Stimulated activated CD4-positive, alpha-beta T cell treated with anti-CD3 and anti-CD28 coated beads, Interleukin-1b, Interleukin-23, amount 100 ng/mL, for 4 hours (primary cell): Measurements from ENCODE around the gene RASAL3.

Experiments used
- DNase-seq, 2 donors: peaks; one replicate each; pipeline ENCODE4 v3.0.0-alpha.2; 2020; ENCODE audit warnings: low read depth in 2 of 2

RASAL3 gene

DNA sequence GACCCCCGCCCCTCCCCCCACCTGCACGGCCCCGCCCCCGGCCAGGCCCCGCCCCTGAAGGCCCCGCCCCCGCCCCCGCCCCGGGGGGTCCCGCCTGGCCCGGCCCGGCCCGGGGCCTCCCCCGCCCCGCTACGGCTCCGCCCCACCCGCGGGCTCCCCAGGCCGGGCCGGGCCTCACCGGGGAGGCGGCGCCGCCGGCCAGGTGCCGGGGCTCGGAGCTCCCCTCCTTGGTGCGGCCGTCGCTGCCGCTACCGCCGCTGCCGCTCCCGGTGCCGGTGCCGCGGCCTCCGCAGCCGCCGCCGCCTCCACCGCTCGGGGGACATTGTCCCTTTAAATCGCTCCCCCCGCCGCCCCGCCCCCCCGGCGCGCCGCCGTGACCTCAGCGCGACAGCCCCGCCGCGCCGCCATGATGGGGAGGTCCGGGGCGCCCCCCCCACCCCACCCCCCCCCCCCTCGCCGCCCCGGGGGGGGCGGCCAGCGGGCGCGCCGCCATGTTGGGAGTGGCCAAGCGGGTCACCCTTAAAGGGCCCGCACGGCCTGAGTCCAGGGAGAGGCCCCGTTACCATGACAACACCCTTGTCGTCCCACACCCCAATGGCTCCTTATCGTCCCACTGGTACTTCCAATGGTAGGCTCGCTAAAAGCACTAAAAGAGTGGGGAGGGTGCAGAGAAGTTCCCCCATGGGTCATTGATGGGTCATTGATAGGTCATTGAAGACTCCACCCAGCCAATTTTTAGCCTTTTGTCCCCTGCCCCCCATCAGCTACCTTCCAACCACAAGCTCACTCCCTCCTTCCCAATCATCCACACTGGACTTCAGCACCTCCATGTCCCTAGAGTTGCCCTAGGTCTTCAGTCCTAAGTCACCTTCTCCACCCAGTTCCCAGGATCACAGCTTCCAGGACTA, 14.5 kb downstream of the RASAL3 start, which contains the start of gene WIZ:
Gene WIZ, minus strand, starts transcription at position 337 of the 908 bp plus-strand sequence. CDS start 1,649 bp downstream, outside the sequence.
- DNase-seq = peak; percentile 72 to 87

- DNase-seq = no peak
Observed at GRCh38 chr19:15448778-15449619, 15.3 kb downstream of the RASAL3 start.

GRCh38 chr19:15448044-15448777, 16.1 kb downstream of the RASAL3 start:
- DNase-seq = no peak

DNA sequence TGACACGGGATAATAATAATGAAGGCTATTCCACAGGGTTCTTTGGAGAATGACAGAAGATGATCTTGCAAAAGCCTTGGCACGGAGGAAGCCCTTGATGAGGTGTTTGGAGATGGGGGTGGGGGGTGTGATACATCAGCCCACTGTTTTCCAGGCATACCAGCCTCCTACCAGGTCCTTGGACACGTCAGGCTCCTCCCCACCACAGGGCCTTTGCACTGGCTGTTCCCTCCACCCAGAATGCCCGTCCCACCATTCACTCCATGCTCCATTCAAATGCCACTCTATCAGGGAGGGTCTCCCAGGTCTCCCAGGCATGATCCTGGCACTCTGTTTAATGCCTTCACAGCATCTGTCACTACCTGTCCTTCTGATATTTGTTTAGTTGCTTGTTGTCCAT, 17.3 kb downstream of the RASAL3 start:
- DNase-seq = no peak

DNA sequence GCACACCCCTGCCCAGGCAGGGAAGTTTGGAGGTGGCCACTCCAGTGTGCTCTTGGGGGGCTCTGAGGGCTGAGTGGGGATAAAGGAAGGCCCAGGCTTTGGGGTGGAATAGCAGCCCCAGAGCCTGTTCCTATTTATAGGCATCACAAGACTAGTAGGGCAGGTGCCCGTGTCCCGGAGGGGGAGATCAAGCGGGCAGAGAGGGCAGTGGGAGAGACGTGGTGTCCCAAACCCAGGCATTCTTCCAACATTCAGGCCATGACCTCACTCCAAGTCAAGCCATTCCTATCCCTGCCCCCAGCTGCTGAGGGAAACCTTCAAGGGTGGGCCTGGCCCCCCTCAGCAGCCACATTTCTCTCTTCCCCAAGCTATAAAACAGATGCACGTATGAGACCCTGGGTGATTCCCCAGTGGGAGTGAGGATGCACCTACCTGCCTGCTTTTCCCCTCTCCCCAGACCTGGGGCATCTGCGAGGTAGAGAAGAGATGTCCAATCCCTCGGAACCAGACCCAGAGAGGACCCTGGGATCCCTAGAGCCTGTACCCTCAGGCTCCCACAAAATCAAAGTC, 18.5 kb downstream of the RASAL3 start:
- DNase-seq = no peak

DNA sequence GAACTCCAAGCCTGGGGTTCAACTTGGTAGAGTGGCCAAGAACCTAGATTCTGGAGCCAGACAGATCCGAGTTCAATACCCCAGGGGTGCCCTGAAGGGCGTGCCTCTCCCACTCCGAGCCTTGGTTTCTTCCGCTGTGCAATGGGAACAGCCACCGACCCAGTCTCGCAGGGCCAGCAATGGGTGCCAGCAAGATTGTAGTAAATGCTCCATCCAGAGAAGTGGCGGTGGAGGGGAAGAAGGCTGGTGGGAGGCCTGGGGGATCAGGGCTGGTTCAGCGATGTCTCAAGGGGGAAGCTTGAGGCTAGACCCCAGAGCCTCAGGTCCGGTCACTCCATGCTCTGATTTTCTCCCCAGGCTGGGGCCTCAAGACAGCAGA, 19.1 kb downstream of the RASAL3 start:
- no peak for DNase-seq

DNA sequence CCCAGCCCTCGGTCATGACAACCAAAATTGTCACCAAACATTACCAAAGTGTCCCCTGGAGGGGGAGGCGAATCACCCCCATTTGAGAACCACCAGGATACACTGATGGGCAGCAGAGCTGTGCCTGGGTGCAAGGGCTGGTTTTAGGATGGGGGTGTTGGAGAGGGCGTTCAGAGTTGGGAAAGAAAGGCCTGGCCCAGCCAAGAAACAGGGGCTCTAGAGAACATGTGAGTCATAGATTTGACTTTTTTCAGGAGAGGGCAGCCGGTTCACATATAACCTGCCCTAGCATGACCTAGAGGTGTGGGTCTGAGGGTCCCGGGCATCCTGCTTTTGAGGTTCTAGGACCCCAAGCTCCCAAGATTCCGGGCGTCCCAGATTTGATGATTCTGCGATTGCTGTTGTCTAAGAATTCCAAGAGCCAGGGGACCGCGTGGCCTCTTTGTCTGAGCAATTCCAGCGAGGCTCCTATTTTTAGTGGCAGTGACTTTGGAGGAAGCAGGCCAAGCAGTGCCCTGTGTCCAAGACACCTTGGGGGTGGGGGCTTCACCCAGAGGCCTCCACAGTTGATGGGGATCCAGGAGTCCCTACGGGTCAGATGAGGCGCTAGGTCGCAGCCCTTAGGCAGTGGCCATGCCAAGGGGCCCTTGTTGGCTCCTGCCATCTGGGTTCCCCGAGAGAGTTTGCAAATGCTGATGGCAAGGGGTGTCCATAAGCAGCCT, 19.7 kb downstream of the RASAL3 start:
- DNase-seq = no peak

DNA sequence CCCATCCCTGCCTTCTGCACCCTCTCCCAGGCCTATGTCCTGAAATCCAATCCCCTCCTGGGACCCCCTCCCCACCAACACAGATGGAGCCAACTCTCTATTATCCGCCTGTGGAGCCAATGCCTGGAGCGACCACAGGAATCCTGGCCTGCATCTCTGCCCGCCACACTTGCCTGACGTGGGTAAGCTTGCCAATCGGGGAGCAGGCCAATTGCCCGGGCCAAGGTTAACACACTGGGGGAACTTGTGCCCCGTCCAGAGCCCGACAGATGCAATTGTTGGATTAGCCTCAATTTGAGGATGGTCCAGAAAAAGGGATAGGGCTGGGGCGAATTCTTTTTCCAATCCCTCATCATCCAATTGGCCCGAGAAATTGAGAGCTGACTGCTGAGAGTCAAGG, 20.5 kb downstream of the RASAL3 start:
- no peak for DNase-seq

GRCh38 chr19:15443325-15443724, 21.0 kb downstream of the RASAL3 start:
- DNase-seq = no peak

GRCh38 chr19:15442142-15442920, 22.0 kb downstream of the RASAL3 start:
- no peak for DNase-seq

GRCh38 chr19:15441317-15441716, 23.0 kb downstream of the RASAL3 start:
- DNase-seq = no peak

GRCh38 chr19:15439821-15440641, 24.3 kb downstream of the RASAL3 start:
- no peak for DNase-seq

DNA sequence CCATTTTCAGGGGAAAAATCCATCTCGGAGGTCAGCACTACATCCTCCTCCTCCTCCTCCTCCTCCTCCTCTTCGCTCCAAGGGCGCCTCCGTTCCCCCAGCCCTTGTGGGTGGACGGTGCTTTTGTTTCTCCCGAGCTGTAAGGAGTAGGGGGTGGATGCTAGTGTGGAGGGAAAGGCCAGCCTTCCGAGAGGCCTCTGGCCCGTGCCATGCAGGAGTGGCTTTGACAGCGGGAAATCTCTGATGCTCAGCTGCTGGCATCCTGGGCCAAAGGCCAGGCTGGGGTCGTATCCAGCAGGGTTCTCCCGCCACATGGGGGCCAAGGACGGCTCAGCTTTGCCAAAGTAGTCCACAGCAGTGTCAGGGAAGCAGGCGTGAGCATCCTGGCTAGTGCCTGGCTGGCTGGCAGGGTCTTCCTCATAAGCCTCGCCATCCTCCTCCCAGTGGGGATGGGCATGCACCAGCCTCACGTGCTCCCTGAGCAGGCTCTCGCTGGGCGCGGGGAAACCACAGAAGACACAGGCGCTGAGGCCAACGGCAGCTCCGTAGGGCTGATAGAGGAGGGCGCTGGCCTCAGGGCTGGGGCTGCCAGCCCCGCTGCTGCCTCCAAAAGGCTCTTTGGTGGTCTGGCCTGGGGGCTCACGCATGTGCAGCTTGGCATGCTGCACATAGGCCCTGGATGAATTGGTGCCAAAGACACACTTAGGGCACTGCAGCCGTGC, 25.1 kb downstream of the RASAL3 start:
- no peak for DNase-seq

GRCh38 chr19:15438577-15438976, 25.8 kb downstream of the RASAL3 start:
- DNase-seq = no peak

- no peak for DNase-seq
Observed at GRCh38 chr19:15438124-15438496, 26.2 kb downstream of the RASAL3 start.

DNA sequence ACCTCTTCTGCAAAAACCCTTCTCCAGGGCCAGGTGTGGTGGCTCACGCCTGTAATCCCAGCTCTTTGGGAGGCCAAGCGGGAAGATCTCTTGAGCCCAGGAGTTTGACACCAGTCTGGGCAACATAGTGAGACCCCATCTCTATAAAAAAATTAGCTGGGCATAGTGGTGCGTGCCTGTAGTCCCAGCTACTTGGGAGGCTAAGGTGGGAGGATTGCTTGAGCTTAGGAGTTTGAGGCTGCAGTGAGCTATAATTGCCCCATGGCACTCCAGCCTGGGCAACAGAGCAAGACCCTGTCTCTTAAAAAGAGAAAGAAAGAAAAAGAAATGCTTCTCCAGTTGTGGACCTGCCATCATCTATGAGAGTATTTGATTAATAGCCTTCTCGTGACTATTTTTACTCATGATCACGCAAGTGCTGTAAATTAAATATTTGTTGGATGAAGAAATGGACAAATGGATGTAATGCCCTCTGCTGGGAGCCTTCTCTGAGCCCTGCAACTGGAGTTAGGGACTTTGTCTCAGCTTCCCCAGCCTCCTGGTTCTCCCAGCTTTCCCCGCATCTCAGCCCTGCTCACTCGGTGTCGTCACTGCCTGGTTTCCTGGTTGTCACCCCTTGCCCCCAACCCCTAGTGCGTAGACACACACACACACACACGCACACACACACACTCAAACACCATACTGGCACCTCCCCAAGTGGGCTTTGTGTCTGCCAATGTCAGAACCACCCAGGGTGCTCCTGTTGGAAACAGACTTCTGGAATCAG, 26.8 kb downstream of the RASAL3 start:
- no peak for DNase-seq

DNA sequence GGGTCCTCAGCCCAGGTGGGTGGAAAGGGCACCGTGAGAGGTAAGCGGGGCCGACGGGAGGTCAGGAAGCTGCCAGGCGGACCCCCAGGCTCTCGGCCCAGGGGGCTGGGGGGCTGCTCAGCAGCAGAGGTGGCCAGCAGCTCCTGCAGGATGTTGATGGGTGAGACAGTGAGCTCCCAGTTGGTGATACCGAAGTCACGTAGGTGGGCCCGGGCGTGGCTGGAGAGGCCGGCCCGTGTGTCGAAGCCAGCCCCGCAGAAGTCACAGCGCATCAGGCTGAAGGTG, 27.6 kb downstream of the RASAL3 start:
- DNase-seq = no peak
